Panc1 (cell line): ENCODE data around the gene RNGTT. TPM values are rescaled to one million over a fixed set of nuclear protein-coding genes. Genes with fewer than 3 reads are reported as not detected.

ENCODE experiments used
- ATAC-seq: fragments of 200-7000 bp; cut with Tn5 transposase; 2 replicates; pipeline ENCODE4 v1.9.1; 2020; ENCODE audit warnings: mild to moderate bottlenecking, moderate library complexity
- BruUV-seq: library from RNA; stranded (reverse); fragments of 400-500 nt; replicated peaks from 2 replicates; lab custom pipeline; 2021; lab: Mats Ljungman, UMichigan
- CTCF ChIA-PET: fragments of 300-600 bp; sonication (Branson Sonifier 250); formaldehyde crosslinking; loops from one replicate; lab custom pipeline; 2022; ENCODE audit warnings: antibody characterized with exemption; lab: Charles Lee
- POLR2A ChIA-PET: fragments of 300-600 bp; sonication (Branson Sonifier 250); formaldehyde crosslinking; loops from one replicate; lab custom pipeline; 2022; ENCODE audit warnings: antibody characterized with exemption; lab: Charles Lee
- DNase-seq: peaks from one replicate; pipeline ENCODE4 v3.0.0-alpha.2; 2010; ENCODE audit warnings: low read depth, low spot score
- H3K27ac ChIP-seq: 2 replicates; pipeline ENCODE4 v1.5.1; 2011; ENCODE audit warnings: mild to moderate bottlenecking, low read length, inconsistent platforms
- H3K27me3 ChIP-seq: fragments of 200-500 bp; sonication (Bioruptor generic); 2 replicates; pipeline ENCODE4 v1.6.0; 2014; ENCODE audit warnings: low read length, inconsistent platforms; ENCODE audit not compliant: control insufficient read depth, insufficient read depth
- H3K36me3 ChIP-seq: fragments of 200-500 bp; sonication (Bioruptor generic); 2 replicates; pipeline ENCODE4 v1.5.1; 2014; ENCODE audit warnings: inconsistent platforms, mild to moderate bottlenecking, low read length, moderate library complexity; ENCODE audit not compliant: control insufficient read depth, insufficient read depth
- H3K4me1 ChIP-seq: 2 replicates; pipeline ENCODE4 v1.5.1; 2011; ENCODE audit warnings: inconsistent platforms, mild to moderate bottlenecking, low read length, moderate library complexity; ENCODE audit not compliant: control insufficient read depth, insufficient read depth
- H3K4me3 ChIP-seq, 2 experiments: 2 replicates each; pipeline ENCODE4 v1.5.1; 2011 to 2012; ENCODE audit warnings: low read depth in 2 of 2, low read length in 2 of 2, mild to moderate bottlenecking in 2 of 2, inconsistent platforms in 1 of 2, moderate library complexity in 1 of 2
- H3K9me3 ChIP-seq: fragments of 200-500 bp; sonication (Bioruptor generic); 2 replicates; pipeline ENCODE4 v1.5.1; 2014; ENCODE audit warnings: low read depth, mild to moderate bottlenecking, inconsistent platforms, low read length, moderate library complexity; ENCODE audit not compliant: control insufficient read depth, insufficient read depth
- CTCF ChIP-seq: fragments of 450-650 bp; IDR thresholded peaks from 2 replicates; pipeline ENCODE4 v1.5.1; 2017; ENCODE audit warnings: mild to moderate bottlenecking
- POLR2AphosphoS5 ChIP-seq: IDR thresholded peaks from 2 replicates; pipeline ENCODE4 v1.6.1; 2012; ENCODE audit warnings: mild to moderate bottlenecking, low read depth, low read length, moderate library complexity
- REST ChIP-seq, 2 experiments: IDR thresholded peaks; 2 replicates each; pipeline ENCODE4 v1.6.1; 2011 to 2012; ENCODE audit warnings: low read depth in 2 of 2, control low read depth in 1 of 2, low read length in 1 of 2, mild to moderate bottlenecking in 1 of 2, moderate library complexity in 1 of 2; ENCODE audit not compliant: insufficient read depth in 1 of 2
- SIN3A ChIP-seq: IDR thresholded peaks from 2 replicates; pipeline ENCODE4 v1.6.1; 2012; ENCODE audit warnings: low read depth, mild to moderate bottlenecking, low read length, moderate library complexity, borderline replicate concordance; ENCODE audit not compliant: insufficient read depth
- TCF7L2 ChIP-seq: IDR thresholded peaks from 2 replicates; pipeline ENCODE4 v1.6.1; 2011; ENCODE audit warnings: mild to moderate bottlenecking, low read depth, low read length, inconsistent platforms
- in situ Hi-C: cut with HindIII; loops from 2 replicates; pipeline ENCODE4 v1.10.0; 2016; ENCODE audit warnings: low sequenced_read_pairs, low pct_unique_long_range_greater_than_20kb
- intact Hi-C: fragments of 100-400 bp; cut with micrococcal nuclease; formaldehyde crosslinking; loops from one replicate; pipeline ENCODE4 v1.10.0; 2022; ENCODE audit not compliant: unreplicated experiment
- total RNA-seq: library from RNA; stranded (reverse); gene quantifications from one replicate; pipeline ENCODE4 v1.2.1, GENCODE V29; 2021; ENCODE audit not compliant: unreplicated experiment

The RNGTT gene
- total RNA-seq, 1 experiment from 2014 or later, result 21.2 TPM

- no peak overlapping the region for H3K4me3 ChIP-seq
- ChIA-PET POLR2A (no interaction called here), CTCF (no interaction called here)
- H3K27ac ChIP-seq, result no peak overlapping the region
- TF ChIP-seq CTCF (no peak), TCF7L2 (no peak), SIN3A (no peak), POLR2AphosphoS5 (no peak), REST (IDR thresholded peaks at IDR 0.05; ENCODE audit: insufficient read depth in 1 of 2, low read depth in 2 of 2, low read length in 1 of 2) (no peak)
- no TSS peak for BruUV-seq
- intact Hi-C loops, result no loop called here
- DNase-seq (no peak), ATAC-seq (no peak)
- H3K4me1 ChIP-seq, result no peaks in the 10 kb centered on the region
- H3K27me3 ChIP-seq, result 0 out of 2 replicates have a peak, but pooled peaks cover 3% of the 10 kb centered on the region
- in situ Hi-C loops, result no loop called here
- H3K36me3 ChIP-seq, result no peaks in the 10 kb centered on the region
- H3K9me3 ChIP-seq, result no peaks in the 10 kb centered on the region
Measured at GRCh38 chr6:88574651-88575050, 388.8 kb downstream of the RNGTT start.

DNA sequence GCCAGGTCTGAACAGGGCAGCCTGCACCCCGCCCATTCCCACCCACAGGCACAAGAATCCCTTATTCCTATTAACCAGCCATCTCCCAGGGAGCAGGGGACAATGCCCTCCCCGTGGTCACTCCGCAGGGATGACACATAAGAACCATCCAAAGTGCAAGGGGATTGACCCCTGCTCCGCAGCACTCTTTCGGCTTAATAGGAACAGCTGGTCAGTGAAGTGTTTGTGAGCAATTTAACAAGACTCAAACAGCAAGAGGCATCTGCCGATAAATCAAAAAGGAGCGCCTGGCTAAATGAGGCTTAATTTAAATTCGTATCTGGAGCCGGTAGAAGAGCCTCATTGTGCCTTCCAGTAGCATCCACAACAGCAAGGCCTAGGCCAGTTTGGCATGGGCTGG, 389.4 kb downstream of the RNGTT start:
- Histone ChIP-seq H3K27ac (no peak overlapping the region), H3K9me3 (no peaks in the 10 kb centered on the region), H3K4me3 (no peak overlapping the region), H3K36me3 (no peaks in the 10 kb centered on the region), H3K4me1 (no peaks in the 10 kb centered on the region), H3K27me3 (0 out of 2 replicates have a peak, but pooled peaks cover 3% of the 10 kb centered on the region)
- CTCF ChIA-PET, result no interaction called here
- POLR2A ChIA-PET, result no interaction called here
- no peak for ATAC-seq
- intact Hi-C loops (no loop called here), in situ Hi-C loops (no loop called here)
- no peak for TF ChIP-seq REST (IDR thresholded peaks at IDR 0.05; ENCODE audit: insufficient read depth in 1 of 2, low read depth in 2 of 2, low read length in 1 of 2)
- no peak for TF ChIP-seq POLR2AphosphoS5
- no peak for TF ChIP-seq SIN3A
- no peak for TF ChIP-seq TCF7L2
- TF ChIP-seq CTCF, result no peak
- no peak for DNase-seq
- BruUV-seq, result no TSS peak
